Neuron (in vitro differentiated cells): ENCODE results near the gene CSRNP3.

Source experiments
- H2AFZ ChIP-seq: one replicate; pipeline ENCODE4 v1.6.1; 2013; ENCODE audit warnings: low read depth, mild to moderate bottlenecking, inconsistent platforms, low read length, moderate library complexity
- H3K27me3 ChIP-seq: one replicate; pipeline ENCODE4 v1.6.1; 2013; ENCODE audit warnings: low read length; ENCODE audit not compliant: insufficient read depth
- H3K36me3 ChIP-seq: one replicate; pipeline ENCODE4 v1.6.1; 2013; ENCODE audit warnings: low read length; ENCODE audit not compliant: insufficient read depth
- H3K4me1 ChIP-seq: one replicate; pipeline ENCODE4 v1.6.1; 2013; ENCODE audit warnings: low read length; ENCODE audit not compliant: insufficient read depth
- H3K4me3 ChIP-seq: 2 replicates; pipeline ENCODE4 v1.5.1; 2013; ENCODE audit warnings: mild to moderate bottlenecking, low read length, moderate library complexity
- H3K9me3 ChIP-seq: one replicate; pipeline ENCODE4 v1.6.1; 2013; ENCODE audit warnings: low read length

CSRNP3 gene

GRCh38 chr2:165475277-165476004 lies 5.9 kb downstream of the CSRNP3 start:
- Histone ChIP-seq H3K9me3 (no peaks in the 10 kb centered on the region), H3K27me3 (no peaks in the 10 kb centered on the region), H2AFZ (no peak overlapping the region), H3K4me1 (peaks cover 25% of the 10 kb centered on the region), H3K36me3 (no peaks in the 10 kb centered on the region), H3K4me3 (no peak overlapping the region)

- Histone ChIP-seq H2AFZ (no peak overlapping the region), H3K4me3 (no peak overlapping the region), H3K9me3 (peaks cover 9% of the 10 kb centered on the region), H3K4me1 (peaks cover 6% of the 10 kb centered on the region), H3K36me3 (peaks cover 2% of the 10 kb centered on the region), H3K27me3 (no peaks in the 10 kb centered on the region)
These were observed 10.4 kb downstream of the CSRNP3 start for GRCh38 chr2:165479856-165480255.

GRCh38 chr2:165494573-165494972 lies 25.1 kb downstream of the CSRNP3 start:
- Histone ChIP-seq H2AFZ (no peak overlapping the region), H3K36me3 (peaks cover 30% of the 10 kb centered on the region), H3K4me1 (peaks cover 6% of the 10 kb centered on the region), H3K27me3 (no peaks in the 10 kb centered on the region), H3K9me3 (no peaks in the 10 kb centered on the region), H3K4me3 (no peak overlapping the region)

GRCh38 chr2:165497659-165498317 lies 28.3 kb downstream of the CSRNP3 start:
- no peak overlapping the region for H3K4me3 ChIP-seq
- no peak overlapping the region for H2AFZ ChIP-seq
- H3K27me3 ChIP-seq = no peaks in the 10 kb centered on the region
- no peaks in the 10 kb centered on the region for H3K9me3 ChIP-seq
- peaks cover 6% of the 10 kb centered on the region for H3K4me1 ChIP-seq
- H3K36me3 ChIP-seq = peaks cover 28% of the 10 kb centered on the region

GRCh38 chr2:165499131-165499530 lies 29.6 kb downstream of the CSRNP3 start:
- Histone ChIP-seq H3K27me3 (no peaks in the 10 kb centered on the region), H3K36me3 (peaks cover 28% of the 10 kb centered on the region), H3K4me3 (no peak overlapping the region), H2AFZ (no peak overlapping the region), H3K9me3 (no peaks in the 10 kb centered on the region), H3K4me1 (peaks cover 6% of the 10 kb centered on the region)

GRCh38 chr2:165500001-165500400 lies 30.5 kb downstream of the CSRNP3 start:
- Histone ChIP-seq H3K9me3 (no peaks in the 10 kb centered on the region), H3K36me3 (peaks cover 22% of the 10 kb centered on the region), H3K4me3 (no peak overlapping the region), H3K27me3 (no peaks in the 10 kb centered on the region), H3K4me1 (peaks cover 6% of the 10 kb centered on the region), H2AFZ (no peak overlapping the region)

- Histone ChIP-seq H3K9me3 (no peaks in the 10 kb centered on the region), H3K27me3 (no peaks in the 10 kb centered on the region), H3K4me3 (no peak overlapping the region), H2AFZ (no peak overlapping the region), H3K36me3 (peaks cover 16% of the 10 kb centered on the region), H3K4me1 (peaks cover 6% of the 10 kb centered on the region)
These were observed 31.3 kb downstream of the CSRNP3 start for GRCh38 chr2:165500816-165501215.

- H3K9me3 ChIP-seq = peaks cover 3% of the 10 kb centered on the region
These were observed 36.0 kb downstream of the CSRNP3 start for GRCh38 chr2:165505514-165505913.

GRCh38 chr2:165508927-165509326 lies 39.4 kb downstream of the CSRNP3 start:
- peaks cover 5% of the 10 kb centered on the region for H3K9me3 ChIP-seq
- no peak overlapping the region for H2AFZ ChIP-seq
- no peaks in the 10 kb centered on the region for H3K4me1 ChIP-seq
- H3K27me3 ChIP-seq = no peaks in the 10 kb centered on the region
- no peak overlapping the region for H3K4me3 ChIP-seq
- H3K36me3 ChIP-seq = no peaks in the 10 kb centered on the region

More at GRCh38 chr2:165505514-165505913, 36.0 kb downstream of the CSRNP3 start:
- H3K27me3 ChIP-seq = no peaks in the 10 kb centered on the region
- H3K36me3 ChIP-seq = no peaks in the 10 kb centered on the region
- no peak overlapping the region for H3K4me3 ChIP-seq
- no peaks in the 10 kb centered on the region for H3K4me1 ChIP-seq
- H2AFZ ChIP-seq = no peak overlapping the region

GRCh38 chr2:165513479-165513878 lies 44.0 kb downstream of the CSRNP3 start:
- no peaks in the 10 kb centered on the region for H3K27me3 ChIP-seq
- peaks cover 5% of the 10 kb centered on the region for H3K9me3 ChIP-seq
- H2AFZ ChIP-seq = no peak overlapping the region
- H3K4me1 ChIP-seq = no peaks in the 10 kb centered on the region
- H3K36me3 ChIP-seq = peaks cover 3% of the 10 kb centered on the region
- no peak overlapping the region for H3K4me3 ChIP-seq

- H3K27me3 ChIP-seq = no peaks in the 10 kb centered on the region
- no peak overlapping the region for H2AFZ ChIP-seq
- H3K36me3 ChIP-seq = peaks cover 12% of the 10 kb centered on the region
- H3K4me1 ChIP-seq = no peaks in the 10 kb centered on the region
- no peak overlapping the region for H3K4me3 ChIP-seq
- H3K9me3 ChIP-seq = no peaks in the 10 kb centered on the region
These were observed 49.1 kb downstream of the CSRNP3 start for GRCh38 chr2:165518611-165519010.

GRCh38 chr2:165522719-165523118 lies 53.2 kb downstream of the CSRNP3 start:
- no peak overlapping the region for H3K4me3 ChIP-seq
- H3K9me3 ChIP-seq = no peaks in the 10 kb centered on the region
- peaks cover 11% of the 10 kb centered on the region for H3K36me3 ChIP-seq
- no peaks in the 10 kb centered on the region for H3K27me3 ChIP-seq
- H2AFZ ChIP-seq = no peak overlapping the region
- no peaks in the 10 kb centered on the region for H3K4me1 ChIP-seq

GRCh38 chr2:165524720-165525119 lies 55.2 kb downstream of the CSRNP3 start:
- Histone ChIP-seq H3K27me3 (no peaks in the 10 kb centered on the region), H3K36me3 (peaks cover 6% of the 10 kb centered on the region), H3K4me3 (no peak overlapping the region), H2AFZ (no peak overlapping the region), H3K9me3 (no peaks in the 10 kb centered on the region), H3K4me1 (no peaks in the 10 kb centered on the region)
